GM19023 (cell line): Measurements from ENCODE around the gene QSOX1.

Experiments used
- ATAC-seq: cut with Tn5 transposase; IDR thresholded peaks from one replicate; pipeline ENCODE4 v1.9.1; 2021; ENCODE audit warnings: mild to moderate bottlenecking, moderate library complexity; ENCODE audit not compliant: unreplicated experiment

Gene QSOX1

DNA sequence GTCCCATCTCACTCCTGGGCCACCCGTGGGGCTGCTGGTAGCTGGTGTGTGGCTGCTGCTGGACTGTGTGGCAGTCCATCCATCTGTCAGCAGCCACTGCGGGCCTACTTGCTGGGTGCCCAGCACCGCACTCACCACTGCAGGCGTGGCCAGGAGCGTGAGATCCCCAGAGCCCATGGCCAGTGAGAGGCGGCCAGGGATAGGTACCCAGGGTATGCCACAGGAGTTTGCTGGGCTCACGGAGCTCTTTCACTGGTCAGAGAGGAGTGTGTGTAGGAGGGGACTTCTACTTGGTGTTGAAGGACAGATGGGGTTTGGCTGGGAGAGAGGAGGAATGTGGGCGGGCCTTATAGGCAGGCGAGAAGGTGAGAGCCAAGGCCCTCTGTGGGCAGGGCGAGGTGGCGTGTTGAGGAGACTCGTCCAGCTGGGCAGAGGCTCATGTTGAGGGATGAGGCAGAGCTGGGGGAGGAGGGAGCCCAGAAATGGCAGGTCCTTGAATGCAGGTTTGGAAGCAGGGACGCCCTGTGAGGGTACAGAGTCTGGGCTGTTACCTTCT lies 15.0 kb downstream of the QSOX1 start:
- no peak for ATAC-seq

DNA sequence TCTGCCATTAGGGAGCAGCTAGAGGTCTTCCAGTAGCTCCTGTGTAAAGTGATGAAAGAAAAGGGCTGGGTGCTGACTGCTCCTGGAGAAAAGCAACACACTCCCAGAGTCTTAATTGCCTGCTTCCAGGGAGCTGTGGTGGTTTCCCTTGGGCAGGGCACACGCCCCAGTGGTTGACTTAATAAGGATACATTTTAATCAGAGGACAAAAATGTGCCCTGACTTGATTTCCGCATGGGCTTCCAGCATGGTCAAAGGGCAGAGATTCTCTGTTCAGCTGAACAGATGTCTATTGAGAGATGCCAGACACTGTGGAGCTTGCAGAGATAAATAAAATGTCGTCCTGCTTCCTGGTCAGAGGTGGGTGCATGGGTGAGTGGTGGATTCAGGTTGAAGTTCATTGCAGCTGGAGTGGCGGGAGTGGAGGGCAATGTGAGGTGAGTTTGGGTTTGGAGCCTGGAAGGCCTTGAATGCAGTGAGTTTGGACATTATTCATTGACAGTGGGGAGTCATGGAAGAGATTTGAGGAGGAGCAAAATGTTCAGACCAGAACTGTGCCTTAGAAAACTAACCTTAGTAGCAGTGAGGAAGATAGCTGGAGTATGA lies 16.0 kb downstream of the QSOX1 start:
- no peak for ATAC-seq

GRCh38 chr1:180171691-180172090 lies 17.0 kb downstream of the QSOX1 start:
- no peak for ATAC-seq

GRCh38 chr1:180173451-180173850 lies 18.8 kb downstream of the QSOX1 start:
- no peak for ATAC-seq

DNA sequence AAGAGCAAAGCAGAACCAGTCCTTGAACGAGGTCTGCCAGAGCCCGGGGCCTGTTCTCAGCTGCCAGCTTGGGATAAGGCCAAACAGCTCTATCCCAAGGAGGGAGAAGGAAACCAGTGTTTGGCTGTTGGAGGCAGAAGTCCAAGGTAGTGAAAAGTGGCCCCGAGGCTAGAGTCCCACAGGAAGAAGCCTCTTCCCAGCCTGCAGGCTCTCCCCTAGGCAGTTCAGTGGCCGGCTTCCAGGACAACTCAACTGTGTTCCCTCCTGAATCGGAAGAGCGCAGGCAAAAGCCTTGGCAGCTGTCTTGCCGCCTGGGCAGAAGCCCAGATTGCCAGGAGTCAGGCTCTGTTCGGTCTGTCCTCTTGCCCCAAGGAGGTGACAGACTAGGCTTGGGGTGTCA lies 19.3 kb downstream of the QSOX1 start:
- no peak for ATAC-seq

DNA sequence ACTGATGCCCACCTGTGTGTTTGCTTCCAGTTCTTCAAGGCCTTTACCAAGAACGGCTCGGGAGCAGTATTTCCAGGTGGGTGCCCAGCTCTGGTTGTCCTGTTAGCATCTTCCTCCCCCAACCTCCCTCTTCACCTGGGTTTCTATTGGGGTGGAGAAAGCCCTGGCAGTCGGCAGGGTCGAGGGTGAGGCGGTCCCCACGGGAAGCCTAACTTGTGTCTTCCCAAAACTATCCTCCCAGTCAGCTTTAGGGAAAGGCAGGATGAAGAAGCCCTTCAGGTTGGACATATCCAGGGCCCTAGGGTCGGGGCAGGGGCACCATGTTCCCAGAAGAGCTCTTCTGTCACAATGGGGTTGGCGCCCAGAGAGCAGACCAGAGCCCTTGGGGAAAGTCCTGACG lies 20.6 kb downstream of the QSOX1 start:
- no peak for ATAC-seq

GRCh38 chr1:180175806-180176205 lies 21.1 kb downstream of the QSOX1 start:
- ATAC-seq, result no peak

DNA sequence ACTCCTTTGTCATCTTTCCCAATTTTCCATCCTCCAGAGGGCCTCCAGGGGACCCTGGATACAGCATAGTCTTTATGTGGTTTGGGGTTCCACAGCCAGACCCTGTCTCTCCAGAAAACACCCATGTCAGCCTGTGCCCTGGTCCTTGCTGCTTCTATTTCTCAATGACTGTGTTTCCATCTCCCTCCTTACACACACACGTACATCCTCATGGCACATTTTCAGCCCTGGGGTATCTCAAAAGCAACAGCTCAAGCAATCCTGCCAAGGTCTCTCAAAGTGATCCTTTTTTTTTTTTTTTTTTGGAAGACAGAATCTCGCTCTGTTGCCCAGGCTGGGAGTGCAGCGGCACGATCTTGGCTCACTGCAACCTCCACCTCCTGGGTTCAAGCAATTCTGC lies 22.3 kb downstream of the QSOX1 start:
- no peak for ATAC-seq

DNA sequence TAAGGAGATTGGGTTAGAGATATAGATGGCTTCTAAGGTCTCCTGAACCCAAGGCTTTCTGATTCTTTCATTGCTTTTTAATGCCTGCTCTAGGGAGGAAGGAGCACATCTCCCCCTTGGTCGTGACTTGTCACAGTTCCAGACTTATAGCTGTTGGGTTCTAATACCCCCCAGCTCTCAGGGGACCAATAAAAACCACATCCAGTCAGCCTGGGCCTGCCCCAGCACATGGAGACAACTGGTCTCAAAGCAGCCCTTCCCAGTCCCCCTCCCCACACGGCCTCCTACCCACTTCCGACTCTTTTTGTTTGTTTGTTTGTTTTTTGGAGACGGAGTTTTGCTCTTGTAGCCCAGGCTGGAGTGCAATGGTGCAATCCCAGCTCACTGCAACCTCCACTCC lies 23.3 kb downstream of the QSOX1 start:
- ATAC-seq, result no peak

DNA sequence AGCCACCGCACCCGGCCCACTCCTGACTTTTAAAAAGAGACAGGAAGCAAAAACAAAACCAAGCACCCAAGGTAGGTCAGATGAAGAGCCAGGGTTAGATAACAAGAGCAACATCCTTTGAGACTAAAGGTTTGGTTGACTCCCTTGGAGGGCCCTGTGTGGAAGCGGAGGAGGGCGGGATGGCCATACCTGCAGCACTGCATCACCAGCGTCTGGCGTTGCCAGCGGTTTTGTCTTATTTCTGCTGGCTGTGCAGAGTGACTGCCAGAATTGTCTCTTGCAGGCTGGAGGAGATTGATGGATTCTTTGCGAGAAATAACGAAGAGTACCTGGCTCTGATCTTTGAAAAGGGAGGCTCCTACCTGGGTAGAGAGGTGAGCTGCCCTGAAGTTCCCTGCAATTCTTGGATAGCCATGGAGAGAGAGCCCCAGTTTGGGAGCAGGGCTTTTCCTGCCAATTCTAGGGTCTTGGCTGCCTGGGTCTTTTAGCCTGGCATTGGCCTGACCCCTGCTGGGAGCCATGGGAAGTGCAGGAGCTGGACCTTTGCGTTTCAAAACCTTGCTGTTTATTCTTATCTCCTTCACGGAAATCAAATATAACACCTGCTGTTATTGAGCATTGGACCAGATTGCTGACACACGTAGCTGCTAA lies 24.0 kb downstream of the QSOX1 start:
- ATAC-seq, result no peak

GRCh38 chr1:180179162-180179957 lies 24.7 kb downstream of the QSOX1 start:
- no peak for ATAC-seq

GRCh38 chr1:180181048-180181447 lies 26.4 kb downstream of the QSOX1 start:
- no peak for ATAC-seq

- ATAC-seq, result no peak
Measured at GRCh38 chr1:180181996-180182642, 27.4 kb downstream of the QSOX1 start.

GRCh38 chr1:180182643-180183311 lies 28.1 kb downstream of the QSOX1 start:
- no peak for ATAC-seq

DNA sequence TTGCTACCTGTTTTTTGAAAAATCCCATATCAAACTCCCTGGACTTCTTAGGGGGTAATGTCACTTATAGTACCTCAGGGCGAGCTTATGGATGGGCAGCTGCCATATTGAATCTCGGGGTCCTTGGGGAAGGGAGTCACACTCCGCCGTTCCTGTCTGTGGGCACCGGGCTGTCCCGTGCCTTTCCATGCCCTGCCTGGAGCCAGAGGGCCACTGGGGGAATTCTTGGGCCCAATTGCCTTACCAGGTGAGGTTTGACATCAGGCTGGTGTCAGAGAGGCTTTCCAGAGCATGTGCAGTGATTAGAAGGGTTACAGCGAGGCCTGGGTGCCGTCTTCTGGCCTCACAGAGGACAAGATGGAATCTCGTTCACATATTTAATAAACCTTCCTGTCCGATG lies 28.8 kb downstream of the QSOX1 start:
- no peak for ATAC-seq

GRCh38 chr1:180184041-180184440 lies 29.4 kb downstream of the QSOX1 start:
- ATAC-seq, result no peak

DNA sequence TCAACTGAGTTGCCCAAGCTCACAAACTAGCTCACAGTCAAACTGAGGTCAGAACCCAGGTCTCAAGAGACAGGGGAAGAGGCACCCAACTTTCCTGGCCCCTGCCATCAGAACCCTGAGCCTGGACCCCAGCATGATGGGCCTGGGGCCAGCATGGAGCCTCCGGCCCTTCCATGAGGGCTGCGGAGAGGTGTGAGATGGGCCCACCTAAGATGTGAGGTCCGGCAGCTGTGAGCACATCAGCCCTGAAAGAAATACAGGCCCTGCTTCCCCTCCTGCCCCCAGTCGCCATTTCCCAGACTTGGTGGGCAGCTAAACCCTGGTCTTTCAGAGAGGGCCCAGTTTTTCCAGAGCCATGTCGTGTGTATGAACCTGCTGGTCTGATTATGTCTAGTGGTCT lies 30.6 kb downstream of the QSOX1 start:
- ATAC-seq, result no peak

DNA sequence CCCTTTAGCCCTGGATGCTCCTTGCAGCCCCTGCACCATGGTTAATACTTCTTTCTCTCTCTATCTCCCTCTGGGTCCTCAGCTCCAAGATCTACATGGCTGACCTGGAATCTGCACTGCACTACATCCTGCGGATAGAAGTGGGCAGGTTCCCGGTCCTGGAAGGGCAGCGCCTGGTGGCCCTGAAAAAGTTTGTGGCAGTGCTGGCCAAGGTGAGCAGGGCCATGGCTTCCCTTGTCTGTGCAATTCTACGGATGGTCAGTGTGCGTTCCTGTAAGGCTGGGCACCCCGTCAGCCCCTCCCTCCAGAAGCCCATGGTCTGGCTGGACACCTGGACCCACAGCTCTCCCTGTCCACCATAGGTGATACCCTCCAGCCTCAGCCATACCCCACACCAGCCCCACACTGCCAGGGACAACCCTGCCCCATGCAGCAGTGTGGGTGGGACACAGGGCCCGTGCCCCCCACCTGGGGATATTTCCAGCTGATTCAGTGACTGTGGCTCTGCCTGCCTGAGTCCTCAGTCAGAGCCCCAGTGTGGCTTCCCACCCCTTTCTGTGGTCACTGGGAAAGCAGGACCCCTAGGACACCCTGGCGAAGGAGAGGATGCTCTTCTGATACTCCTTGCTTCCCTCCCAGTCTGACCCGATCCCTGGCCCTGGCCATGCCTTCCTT lies 31.4 kb downstream of the QSOX1 start:
- no peak for ATAC-seq

DNA sequence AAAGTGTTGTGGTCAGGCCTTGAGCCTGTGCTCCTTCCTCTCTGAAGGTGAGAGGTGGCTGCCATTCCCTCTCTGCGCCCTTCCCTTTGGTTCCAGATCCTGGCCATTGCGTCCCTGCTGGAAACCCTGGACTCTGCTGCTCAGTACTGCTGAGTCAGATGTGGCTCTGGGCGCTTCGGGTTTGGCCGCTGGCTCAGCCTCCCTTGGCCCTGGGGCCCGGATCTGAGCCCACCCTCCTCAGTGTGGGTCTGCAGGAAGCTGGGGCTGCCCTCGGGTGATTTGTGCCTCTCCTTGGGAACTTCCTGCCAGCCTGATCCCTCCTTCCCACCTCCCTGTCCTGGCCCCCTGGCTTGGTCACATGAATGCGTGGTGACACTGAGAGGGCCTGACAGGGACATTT lies 32.2 kb downstream of the QSOX1 start:
- ATAC-seq, result no peak

GRCh38 chr1:180187626-180188025 lies 33.0 kb downstream of the QSOX1 start:
- no peak for ATAC-seq
